RPMI8226 (cell line): ENCODE results near the gene ARID3C.

Source experiments
- DNase-seq: peaks from one replicate; pipeline ENCODE4 v3.0.0-alpha.2; 2015

Gene ARID3C

DNA sequence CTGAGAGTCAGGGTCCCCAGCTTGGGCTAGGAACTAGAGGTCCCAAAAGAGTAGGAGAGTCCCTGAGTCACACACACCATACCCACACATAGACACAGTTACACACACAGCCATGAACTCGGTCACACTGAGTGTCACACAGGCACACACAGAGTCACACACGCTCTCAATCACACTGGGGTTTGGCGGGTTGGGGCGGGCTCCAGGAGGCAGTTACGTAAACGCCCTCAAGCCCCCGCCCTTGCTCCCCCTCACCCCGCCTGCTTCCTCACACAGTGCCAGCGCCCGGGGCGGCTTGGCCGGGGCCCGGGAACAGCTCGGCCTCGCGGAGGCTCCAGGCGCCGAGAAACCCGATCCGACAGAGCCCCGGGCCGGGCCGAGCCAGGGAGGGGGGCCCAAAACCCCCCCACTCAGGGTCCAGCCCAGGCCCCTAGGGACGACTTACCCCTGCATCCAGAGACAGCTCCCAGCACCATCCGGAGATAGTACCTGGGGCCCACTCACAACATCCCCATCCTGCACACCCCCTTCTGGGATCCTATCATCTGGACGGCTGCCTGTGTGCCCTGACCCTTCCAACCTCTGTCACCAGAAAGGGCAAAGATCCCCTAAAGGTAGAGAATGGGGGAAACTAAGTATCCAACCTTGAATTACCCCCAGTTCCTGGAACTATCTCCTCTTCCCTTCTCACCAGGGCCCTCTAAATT is 35.8 kb downstream of the ARID3C start:
- DNase-seq, result no peak

- DNase-seq, result no peak
Measured at GRCh38 chr9:34591917-34592866, 36.7 kb downstream of the ARID3C start.

DNA sequence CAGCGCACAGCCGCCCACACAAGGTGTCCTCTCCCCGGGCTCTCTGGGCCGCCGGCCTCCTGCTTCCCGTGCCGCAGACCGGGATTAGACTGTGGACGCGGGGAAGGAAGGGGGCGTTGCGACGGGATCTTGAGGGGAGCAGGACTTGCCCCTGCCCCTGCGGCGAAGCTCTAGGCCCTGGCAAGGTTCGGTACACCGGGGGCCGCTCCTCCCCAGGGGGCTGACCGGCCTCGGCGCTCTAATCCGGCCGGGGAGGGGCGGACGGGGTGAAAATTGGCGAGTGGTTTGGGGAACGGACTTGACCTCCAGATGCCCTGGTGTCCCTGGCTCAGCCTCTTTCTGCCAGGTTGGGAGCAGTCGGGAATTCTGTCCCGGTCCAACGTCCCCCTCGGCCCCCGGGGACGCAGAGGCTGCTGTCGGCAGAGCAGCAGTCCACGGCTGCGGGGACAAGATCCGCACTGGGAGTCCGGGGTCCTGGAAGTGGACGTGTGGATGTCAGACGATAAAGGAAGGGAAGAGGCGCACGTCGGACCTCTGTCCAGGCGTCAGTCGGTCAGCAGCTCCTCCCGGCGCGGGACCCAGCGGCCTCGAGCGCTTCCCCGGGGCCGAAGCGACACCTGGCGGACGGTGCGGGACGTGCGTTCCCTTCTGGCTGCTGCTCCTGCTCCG is 37.5 kb downstream of the ARID3C start:
- DNase-seq, result peak; percentile 72

GRCh38 chr9:34590381-34591247 is 38.3 kb downstream of the ARID3C start:
- DNase-seq, result no peak

- no peak for DNase-seq
Measured at GRCh38 chr9:34589636-34590380, 39.1 kb downstream of the ARID3C start, which contains the start of gene CNTFR. Gene CNTFR (minus strand): TSS chr9:34589724. CDS start chr9:34568981, 20,743 bp downstream.

DNA sequence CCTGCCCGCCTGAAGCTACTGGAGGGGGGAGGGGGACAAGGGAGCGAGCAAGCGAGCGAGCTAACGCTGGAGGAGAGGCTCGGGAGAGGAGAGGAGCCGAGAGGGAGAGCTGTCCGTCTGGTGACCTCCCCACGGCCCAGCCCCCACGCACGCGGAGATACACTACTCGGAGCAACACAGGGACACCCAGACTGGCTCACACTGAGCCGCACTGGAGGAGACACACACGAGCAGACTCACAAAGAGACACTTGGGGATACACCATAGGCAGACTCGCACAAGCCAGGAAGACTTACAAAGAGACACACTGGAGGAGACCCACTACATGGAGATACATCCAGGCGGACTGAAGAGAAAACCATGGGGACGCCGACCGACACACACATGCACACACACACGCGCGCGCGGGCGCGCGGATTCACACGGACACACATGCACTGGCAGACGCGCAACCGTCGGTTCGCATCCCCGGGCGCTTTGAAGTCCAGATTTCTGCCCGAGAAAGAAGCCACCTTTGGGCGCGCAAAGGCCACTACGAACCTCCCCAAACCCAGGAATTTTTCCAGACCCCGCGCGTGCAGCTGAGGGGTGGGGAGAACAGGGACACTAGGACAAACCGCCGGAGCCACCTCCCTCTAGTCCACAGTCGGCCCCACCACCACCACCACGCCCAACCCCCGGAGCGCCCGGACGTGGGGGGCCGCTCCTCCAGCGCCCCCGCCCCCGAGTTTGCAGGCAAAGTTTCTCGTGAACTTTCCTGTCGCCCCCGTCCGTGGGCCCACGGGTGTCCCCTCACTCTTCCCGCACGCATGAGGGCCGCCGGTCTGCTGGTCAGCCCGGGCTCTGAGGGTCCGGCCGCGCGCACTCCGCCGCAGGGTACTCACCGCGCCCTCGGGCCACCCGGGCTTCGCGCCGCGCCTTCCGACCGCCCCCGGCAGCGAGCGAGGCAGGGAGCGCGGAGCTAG is 39.9 kb downstream of the ARID3C start:
- no peak for DNase-seq

DNA sequence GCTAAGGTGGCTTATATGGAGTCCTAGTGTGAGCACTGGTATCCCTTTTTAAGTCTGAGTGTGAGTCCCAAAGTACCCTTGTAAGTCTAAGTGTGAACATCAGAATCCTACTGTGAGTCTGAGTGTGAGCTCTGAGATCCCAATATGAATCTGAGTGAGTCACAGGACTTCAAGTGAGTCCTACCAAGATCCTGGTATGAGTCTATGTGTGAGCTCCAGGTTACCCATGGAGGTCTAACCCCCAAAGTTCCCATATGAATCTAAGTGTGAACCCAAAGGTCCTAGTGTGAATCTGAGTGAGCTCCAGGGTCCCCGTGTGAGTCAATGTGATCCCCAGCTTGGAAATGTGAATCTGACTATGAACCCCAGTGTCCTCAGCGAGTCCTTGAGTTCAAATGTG is 41.6 kb downstream of the ARID3C start:
- no peak for DNase-seq

GRCh38 chr9:34585946-34586669 is 42.8 kb downstream of the ARID3C start:
- no peak for DNase-seq

DNA sequence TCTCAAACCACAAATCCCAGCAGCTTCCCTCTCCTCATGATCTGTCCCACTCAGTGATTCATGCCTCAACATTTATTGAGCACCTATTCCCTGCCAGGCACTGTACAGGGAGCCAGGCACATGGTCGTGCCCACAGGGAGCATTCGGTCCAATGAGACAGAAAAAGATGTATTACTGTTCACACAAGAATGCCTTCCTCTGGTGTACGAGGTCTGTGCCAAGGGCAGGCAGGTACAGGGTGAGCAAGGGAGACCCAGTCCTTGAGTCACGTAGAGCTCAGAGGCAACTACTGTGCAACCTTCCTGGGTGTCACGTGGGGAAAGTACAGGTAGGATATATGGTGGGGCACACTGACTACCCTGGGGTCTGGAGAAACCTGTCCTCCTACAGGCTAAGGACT is 43.9 kb downstream of the ARID3C start:
- no peak for DNase-seq

GRCh38 chr9:34582787-34583186 is 46.1 kb downstream of the ARID3C start:
- no peak for DNase-seq

GRCh38 chr9:34581318-34581717 is 47.5 kb downstream of the ARID3C start:
- no peak for DNase-seq

- DNase-seq, result no peak
Measured at GRCh38 chr9:34580358-34580757, 48.5 kb downstream of the ARID3C start.

GRCh38 chr9:34579808-34580163 is 49.1 kb downstream of the ARID3C start:
- no peak for DNase-seq

DNA sequence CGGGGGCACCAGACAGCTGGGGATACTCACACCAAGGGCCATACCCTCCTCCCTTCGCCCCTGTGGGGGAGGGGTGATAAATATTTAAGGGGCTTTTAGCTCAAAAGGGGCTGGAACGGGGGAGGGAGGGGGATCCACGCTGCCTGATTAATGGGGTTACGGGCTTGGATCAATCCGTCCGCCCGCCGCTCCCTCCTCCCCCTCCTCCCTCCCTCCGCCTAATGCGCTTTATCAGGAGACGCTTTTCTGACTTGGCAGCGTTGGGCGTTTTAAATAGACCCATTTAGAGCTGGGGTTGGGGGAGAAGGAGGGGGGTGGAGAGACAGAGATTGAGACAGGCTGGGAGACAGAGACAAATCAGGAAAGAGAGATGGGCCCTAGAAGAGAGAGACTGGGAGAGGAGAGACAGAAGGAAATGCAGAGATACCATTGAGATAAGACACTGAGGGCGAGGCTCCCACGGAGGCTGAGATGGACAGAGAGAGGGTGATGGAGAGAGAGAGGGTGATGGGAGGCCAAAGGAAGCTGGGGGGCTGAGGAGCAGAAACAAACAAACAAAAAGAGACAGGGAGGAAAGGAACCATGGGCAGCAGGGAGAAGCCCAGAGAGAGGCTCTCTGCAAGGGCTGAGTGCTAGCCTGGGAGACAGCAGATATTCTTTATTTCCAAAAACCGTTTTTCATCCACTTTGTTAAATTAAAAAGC is 49.6 kb downstream of the ARID3C start:
- no peak for DNase-seq

DNA sequence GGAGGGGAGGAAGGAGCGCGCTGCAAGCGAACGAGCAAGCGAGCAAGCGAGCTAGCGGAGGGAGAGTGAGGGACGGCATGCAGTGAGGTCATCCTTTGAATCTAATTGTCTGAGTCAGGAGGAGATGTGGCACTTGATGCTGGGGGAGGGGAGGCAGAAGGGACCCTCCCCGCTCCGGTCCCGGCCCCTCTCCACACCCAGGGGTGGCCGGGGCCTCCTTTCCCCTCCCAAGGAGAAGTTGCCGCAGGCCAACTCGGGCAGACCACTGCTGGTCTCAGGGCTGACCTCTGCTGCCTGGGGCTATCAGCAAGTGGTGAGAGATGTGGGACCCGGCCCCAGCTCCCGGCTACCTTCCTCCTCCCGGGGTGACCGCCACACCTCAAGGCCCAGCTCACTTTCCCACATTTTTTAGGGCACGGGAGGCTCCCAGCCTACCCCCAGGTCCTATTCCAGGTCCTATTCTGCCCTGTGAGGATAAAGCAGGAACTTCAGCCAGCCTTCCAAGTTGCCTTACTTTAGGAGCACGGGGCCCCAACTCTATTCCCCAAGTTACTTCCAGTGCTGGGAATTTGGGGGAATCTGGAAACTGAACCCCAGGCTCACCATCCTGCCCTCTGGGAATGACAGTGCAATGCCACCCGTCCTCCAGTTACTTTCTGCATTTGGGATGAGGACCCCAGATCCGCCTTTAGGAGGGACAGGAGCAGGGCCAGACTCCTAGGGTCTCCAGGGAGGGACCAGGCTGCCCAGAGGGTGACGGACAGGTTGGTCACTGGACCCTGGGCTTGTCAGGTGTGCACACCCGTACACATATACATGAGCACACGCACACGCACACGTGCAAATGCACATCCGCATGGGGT is 50.4 kb downstream of the ARID3C start:
- no peak for DNase-seq

- no peak for DNase-seq
Measured at GRCh38 chr9:34577400-34578240, 51.2 kb downstream of the ARID3C start.
